H1 (cell line): ENCODE data around the gene SCN8A. TPM values are rescaled to one million over a fixed set of nuclear protein-coding genes. Genes with fewer than 3 reads are reported as not detected.

Experiments
- CTCF ChIA-PET: fragments of 300-600 bp; sonication (Branson Sonifier 250); formaldehyde crosslinking; loops from one replicate; lab custom pipeline; 2021; ENCODE audit not compliant: partially characterized antibody; lab: Charles Lee
- POLR2A ChIA-PET: fragments of 300-600 bp; sonication (Branson Sonifier 250); formaldehyde crosslinking; loops from one replicate; lab custom pipeline; 2021; ENCODE audit warnings: inconsistent platforms; ENCODE audit not compliant: partially characterized antibody; lab: Charles Lee
- DNase-seq, 2 experiments: peaks; one replicate each; pipeline versions ENCODE4 v3.0.0 to v3.0.0-alpha.2; 2010 to 2022; ENCODE audit warnings: low spot score in 2 of 2, low read depth in 1 of 2, mixed read lengths in 1 of 2
- FAIRE-seq: peaks from 2 replicates; lab custom pipeline; 2011; peaks lifted over from hg19 to GRCh38; lab: Jason Lieb, UNC
- H2AFZ ChIP-seq: 2 replicates; pipeline ENCODE4 v1.8.1; 2012; ENCODE audit warnings: low read length, inconsistent platforms
- H2AK5ac ChIP-seq: 2 replicates; pipeline ENCODE4 v1.6.1; 2013; ENCODE audit warnings: low read depth, low read length
- H2BK120ac ChIP-seq: replicated peaks from 2 replicates; pipeline ENCODE3; 2013; ENCODE audit warnings: low read depth, low read length, inconsistent platforms
- H2BK12ac ChIP-seq: 2 replicates; pipeline ENCODE4 v1.6.1; 2013; ENCODE audit warnings: low read depth, low read length
- H2BK15ac ChIP-seq: 2 replicates; pipeline ENCODE4 v1.6.1; 2013; ENCODE audit warnings: low read length
- H2BK20ac ChIP-seq: 2 replicates; pipeline ENCODE4 v1.6.1; 2013; ENCODE audit warnings: low read length
- H2BK5ac ChIP-seq: 2 replicates; pipeline ENCODE4 v1.6.1; 2013; ENCODE audit warnings: low read depth, low read length
- H3K14ac ChIP-seq: 2 replicates; pipeline ENCODE4 v1.6.1; 2013; ENCODE audit warnings: inconsistent platforms; ENCODE audit not compliant: insufficient read length
- H3K18ac ChIP-seq: 2 replicates; pipeline ENCODE4 v1.6.1; 2013; ENCODE audit warnings: low read length; ENCODE audit errors: extremely low read depth
- H3K23ac ChIP-seq: 2 replicates; pipeline ENCODE4 v1.6.1; 2013; ENCODE audit warnings: inconsistent platforms; ENCODE audit not compliant: insufficient read length
- H3K23me2 ChIP-seq: 2 replicates; pipeline ENCODE4 v1.6.1; 2013; ENCODE audit warnings: low read depth, low read length
- H3K27ac ChIP-seq: 2 replicates; pipeline ENCODE4 v1.6.1; 2011; ENCODE audit warnings: low read depth, low read length, inconsistent platforms
- H3K27me3 ChIP-seq, 4 experiments: replicated peaks in 1 of 4; 1 replicate in 1 of 4; 2 replicates in 3 of 4; pipeline versions ENCODE4 v1.6.1 to v1.8.1; 2011 to 2013; ENCODE audit warnings: low read length in 3 of 4, mild to moderate bottlenecking in 3 of 4, inconsistent platforms in 2 of 4, mixed read lengths in 2 of 4, moderate library complexity in 1 of 4; ENCODE audit not compliant: control insufficient read depth in 3 of 4, insufficient read depth in 3 of 4; ENCODE audit errors: extremely low read depth in 1 of 4
- H3K36me3 ChIP-seq, 4 experiments: 2 replicates each; pipeline versions ENCODE4 v1.6.1 to v1.8.1; 2011 to 2013; ENCODE audit warnings: mild to moderate bottlenecking in 4 of 4, low read length in 3 of 4, moderate library complexity in 2 of 4, control low read depth in 1 of 4, inconsistent platforms in 1 of 4; ENCODE audit not compliant: insufficient read depth in 4 of 4, control insufficient read depth in 2 of 4
- H3K4ac ChIP-seq: replicated peaks from 2 replicates; pipeline ENCODE3; 2013; ENCODE audit warnings: low read length, low read depth, mixed read lengths, inconsistent platforms; ENCODE audit not compliant: insufficient read length
- H3K4me1 ChIP-seq, 4 experiments: replicated peaks in 1 of 4; 1 replicate in 1 of 4; 2 replicates in 3 of 4; pipeline versions ENCODE4 v1.6.1 to v1.8.1; 2011 to 2013; ENCODE audit warnings: low read length in 3 of 4, inconsistent platforms in 2 of 4, mixed read lengths in 1 of 4; ENCODE audit not compliant: insufficient read depth in 4 of 4, control insufficient read depth in 3 of 4
- H3K4me2 ChIP-seq, 2 experiments: 2 replicates each; pipeline versions ENCODE4 v1.6.1 to v1.8.1; 2011 to 2013; ENCODE audit warnings: low read depth in 2 of 2, low read length in 2 of 2, control low read depth in 1 of 2, inconsistent platforms in 1 of 2, mild to moderate bottlenecking in 1 of 2; ENCODE audit not compliant: insufficient read depth in 1 of 2
- H3K4me3 ChIP-seq, 4 experiments: fragments of 200-600, 300-600 bp in 1 of 4; sonication (generic), shearing (Covaris generic), sonication (Bioruptor Twin) in 1 of 4; 2 replicates each; pipeline versions ENCODE4 v1.5.1 to v1.8.1; 2011 to 2016; ENCODE audit warnings: low read length in 4 of 4, low read depth in 3 of 4, control low read depth in 2 of 4, inconsistent platforms in 2 of 4, mild to moderate bottlenecking in 2 of 4, mixed read lengths in 1 of 4, moderate library complexity in 1 of 4; ENCODE audit not compliant: insufficient read depth in 2 of 4; ENCODE audit errors: extremely low read depth in 1 of 4
- H3K56ac ChIP-seq: replicated peaks from 2 replicates; pipeline ENCODE3; 2013; ENCODE audit warnings: low read depth, mild to moderate bottlenecking, mixed read lengths, low read length, inconsistent platforms; ENCODE audit not compliant: insufficient read length
- H3K79me1 ChIP-seq: 2 replicates; pipeline ENCODE4 v1.6.1; 2013; ENCODE audit warnings: low read depth, low read length, control low read depth
- H3K79me2 ChIP-seq, 2 experiments: 2 replicates each; pipeline versions ENCODE4 v1.6.1 to v1.8.1; 2012 to 2013; ENCODE audit warnings: low read length in 2 of 2, mild to moderate bottlenecking in 2 of 2, inconsistent platforms in 1 of 2; ENCODE audit not compliant: insufficient read depth in 2 of 2, control insufficient read depth in 1 of 2
- H3K9ac ChIP-seq, 4 experiments: replicated peaks in 1 of 4; 1 replicate in 1 of 4; 2 replicates in 3 of 4; pipeline versions ENCODE4 v1.6.1 to v1.8.1; 2011 to 2013; ENCODE audit warnings: low read depth in 3 of 4, low read length in 3 of 4, control low read depth in 2 of 4, mild to moderate bottlenecking in 2 of 4, moderate library complexity in 2 of 4, inconsistent platforms in 1 of 4; ENCODE audit errors: extremely low read depth in 1 of 4
- H3K9me3 ChIP-seq, 2 experiments: 2 replicates each; pipeline versions ENCODE4 v1.6.1 to v1.8.1; 2012 to 2013; ENCODE audit warnings: mild to moderate bottlenecking in 2 of 2, moderate library complexity in 2 of 2, control low read depth in 1 of 2, inconsistent platforms in 1 of 2, low read depth in 1 of 2, low read length in 1 of 2, mixed read lengths in 1 of 2; ENCODE audit not compliant: insufficient read depth in 2 of 2
- H4K20me1 ChIP-seq, 2 experiments: replicated peaks in 1 of 2; 2 replicates each; pipeline versions ENCODE3 to v1.8.1; 2011 to 2013; ENCODE audit warnings: inconsistent platforms in 2 of 2, low read length in 2 of 2, mild to moderate bottlenecking in 1 of 2; ENCODE audit not compliant: insufficient read depth in 2 of 2, control insufficient read depth in 1 of 2
- H4K5ac ChIP-seq: 2 replicates; pipeline ENCODE4 v1.6.1; 2013; ENCODE audit warnings: low read length, low read depth, mixed read lengths, inconsistent platforms; ENCODE audit not compliant: insufficient read length
- H4K8ac ChIP-seq: 2 replicates; pipeline ENCODE4 v1.8.0; 2013; ENCODE audit warnings: mild to moderate bottlenecking, moderate library complexity, low read length, inconsistent platforms; ENCODE audit not compliant: insufficient read depth; ENCODE audit errors: extremely low read depth
- H4K91ac ChIP-seq: replicated peaks from 2 replicates; pipeline ENCODE3; 2013; ENCODE audit warnings: low read length, mixed read lengths, inconsistent platforms; ENCODE audit not compliant: insufficient read length
- ASH2L ChIP-seq: fragments of 200-600, 300-600 bp; sonication (generic); IDR thresholded peaks from one replicate; pipeline ENCODE4 v1.7.1; 2017; ENCODE audit warnings: low read length
- CBX8 ChIP-seq: fragments of 300-800, 300-1000 bp; sonication (generic); IDR thresholded peaks from 2 replicates; pipeline ENCODE4 v1.7.1; 2016; ENCODE audit warnings: low read depth, low read length, borderline replicate concordance
- WGBS, 2 experiments: shearing (Covaris generic) in 1 of 2; methylation state at CpG; one replicate each; pipeline versions ENCODE4 v1.1.6 to v1.1.7; 2013 to 2015; ENCODE audit warnings: low lambda C conversion rate in 2 of 2, mixed read lengths in 2 of 2, inconsistent platforms in 1 of 2, low coverage in 1 of 2, missing lambda C conversion rate in 1 of 2; ENCODE audit not compliant: insufficient replicate concordance in 2 of 2, insufficient coverage in 1 of 2, insufficient read length in 1 of 2; ENCODE audit errors: extremely low coverage in 1 of 2, missing lambda C conversion rate in 1 of 2; 5-methylcytosine and 5-hydroxymethylcytosine counted together
- polyA plus RNA-seq, 7 experiments: library from polyadenylated mRNA; depleted of rRNA in 3 of 7; stranded (reverse) in 5 of 7; unstranded in 2 of 7; fragments of >200 nt in 5 of 7; fragments of 200-250 nt in 2 of 7; gene quantifications; 1 replicate in 5 of 7; 2 replicates in 1 of 7; 4 replicates in 1 of 7; pipeline versions ENCODE4 v1.2.1 to v1.2.3, GENCODE V29; 2011 to 2013; ENCODE audit warnings: missing spikeins in 2 of 7, mixed read lengths in 2 of 7
- total RNA-seq: library from RNA; stranded (reverse); fragmentation: NEBNext Ultra II Directional; extraction: Animal tissue kit (Norgen Biotek cat#: 25700); gene quantifications from 2 replicates; pipeline ENCODE4 v1.2.1, GENCODE V29; 2021

Gene SCN8A
- total and polyA plus RNA-seq, 2 of the 8 experiments (the other 6 are each of a cell fraction or from before 2014, with no cell fraction given) = 6.3 to 10.7 TPM

- ChIA-PET CTCF (interaction anchor here (0.6 to 1.0 kb wide), 2 partner anchors 9 to 192 kb away, joined by 3 read pairs; no protein-coding TSS in a partner anchor), POLR2A (interaction anchor here (0.7 kb wide), 1 partner anchor 125 kb away, joined by 4 read pairs; no protein-coding TSS in a partner anchor)
- H3K79me1 ChIP-seq = no peaks in the 10 kb centered on the region
- no peak overlapping the region for H3K27ac ChIP-seq
- H3K4me3 ChIP-seq = no peak overlapping the region
- 89% methylated on average over 1 of the region's 1 CpG; no CpG with 5 or more reads in 1 of the 2 experiments for WGBS, 2 experiments
- no peak overlapping the region for H2BK20ac ChIP-seq
- DNase-seq = no peak
- no peak overlapping the region for H2BK15ac ChIP-seq
- H3K23me2 ChIP-seq = no peaks in the 10 kb centered on the region
- no peak overlapping the region for H4K5ac ChIP-seq
- H3K4me1 ChIP-seq = no peaks in the 10 kb centered on the region
- H3K79me2 ChIP-seq = no peaks in the 10 kb centered on the region
- H2AFZ ChIP-seq = no peak overlapping the region
- H4K20me1 ChIP-seq = no peaks in the 10 kb centered on the region
- peaks cover 3 to 11% (median 6%) of the 10 kb centered on the region in 4 experiments; a peak in 6 of 8 replicates for H3K36me3 ChIP-seq
- no peak overlapping the region for H3K14ac ChIP-seq
- no peak overlapping the region for H2BK12ac ChIP-seq
- no peak overlapping the region for H3K4ac ChIP-seq
- H3K9me3 ChIP-seq = no peaks in the 10 kb centered on the region
- H3K23ac ChIP-seq = no peak overlapping the region
- no peak overlapping the region for H2AK5ac ChIP-seq
- no peak overlapping the region for H3K9ac ChIP-seq
- TF ChIP-seq ASH2L (no peak), CBX8 (no peak)
- TF ChIP-seq, all 59 proteins: peak for 0
- Histone ChIP-seq H4K91ac (no peak overlapping the region), H2BK5ac (no peak overlapping the region), H2BK120ac (no peak overlapping the region), H3K18ac (no peak overlapping the region), H4K8ac (no peak overlapping the region), H3K4me2 (no peak overlapping the region), H3K27me3 (no peaks in the 10 kb centered on the region; a peak in 1 of 7 replicates), H3K56ac (no peak overlapping the region)
- FAIRE-seq = no peak
Observed at GRCh38 chr12:51702587-51702986, 111.6 kb downstream of the SCN8A start.
